Measurements from ENCODE around the gene CDK5RAP1.

Gene CDK5RAP1

GRCh38 chr20:33373735-33374605 lies 27.3 kb downstream of the CDK5RAP1 start:
- no peaks in the 10 kb centered on the region for H3K4me1 ChIP-seq (ENCODE audit: control insufficient read depth, insufficient read depth, low read length)
- no peak overlapping the region for H3K27ac ChIP-seq (ENCODE audit: extremely low read depth, low read depth, low read length)
- no peaks in the 10 kb centered on the region for H3K9me3 ChIP-seq (ENCODE audit: control insufficient read depth, insufficient read depth, low read depth, low read length)
- CTCF ChIA-PET: no interaction called here
- POLR2A ChIA-PET: no interaction called here
- H3K36me3 ChIP-seq (ENCODE audit: control insufficient read depth in 2 of 2, insufficient read depth in 1 of 2, low read length in 2 of 2): peaks cover 27 to 70% of the 10 kb centered on the region in 2 experiments; a peak in 2 of 3 replicates
- peak; percentile 80; the same call in 1 of the 2 replicates for TF ChIP-seq ZNF664 (tag by site-specific recombination; IDR thresholded peaks at IDR 0.05)
- no peak for TF ChIP-seq ZNF621 (tag by site-specific recombination; IDR thresholded peaks at IDR 0.05)
- no peak overlapping the region for H3K4me3 ChIP-seq (ENCODE audit: low read depth, low read length)

GRCh38 chr20:33372993-33373441 lies 28.3 kb downstream of the CDK5RAP1 start:
- ChIA-PET POLR2A (no interaction called here), CTCF (no interaction called here)
- TF ChIP-seq ZNF785 (tag by site-specific recombination; IDR thresholded peaks at IDR 0.05) (no peak), ZSCAN4 (tag by site-specific recombination; IDR thresholded peaks at IDR 0.05) (peak; percentile 96)
- H3K4me3 ChIP-seq (ENCODE audit: low read depth, low read length): no peak overlapping the region
- H3K9me3 ChIP-seq (ENCODE audit: control insufficient read depth, insufficient read depth, low read depth, low read length): no peaks in the 10 kb centered on the region
- H3K27ac ChIP-seq (ENCODE audit: extremely low read depth, low read depth, low read length): no peak overlapping the region
- peaks cover 27 to 63% of the 10 kb centered on the region in 2 experiments; a peak in 2 of 3 replicates for H3K36me3 ChIP-seq (ENCODE audit: control insufficient read depth in 2 of 2, insufficient read depth in 1 of 2, low read length in 2 of 2)
- H3K4me1 ChIP-seq (ENCODE audit: control insufficient read depth, insufficient read depth, low read length): no peaks in the 10 kb centered on the region

DNA sequence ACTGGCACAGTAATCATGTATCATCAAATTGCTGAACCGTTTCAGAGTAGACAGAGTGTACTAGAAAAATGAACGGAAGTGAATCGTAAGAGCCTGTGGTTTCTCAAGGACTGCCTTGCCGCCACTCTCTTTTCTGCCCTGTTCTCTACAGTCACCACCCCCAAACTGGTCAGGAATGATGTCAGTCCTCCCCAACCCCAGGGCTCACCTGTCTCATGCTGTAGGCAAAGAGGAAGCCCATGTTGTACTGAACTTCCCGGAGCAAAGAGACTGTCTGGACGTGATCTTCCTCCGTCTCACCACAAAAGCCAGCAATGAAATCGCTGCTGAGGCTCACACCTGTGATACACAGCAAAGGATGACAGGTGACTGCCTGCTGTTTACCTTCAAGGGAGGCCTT lies 31.0 kb downstream of the CDK5RAP1 start:
- no peak overlapping the region for H3K27ac ChIP-seq (ENCODE audit: extremely low read depth, low read depth, low read length)
- peaks cover 32 to 73% of the 10 kb centered on the region in 2 experiments for H3K36me3 ChIP-seq (ENCODE audit: control insufficient read depth in 2 of 2, insufficient read depth in 1 of 2, low read length in 2 of 2)
- no peaks in the 10 kb centered on the region for H3K9me3 ChIP-seq (ENCODE audit: control insufficient read depth, insufficient read depth, low read depth, low read length)
- no peaks in the 10 kb centered on the region for H3K4me1 ChIP-seq (ENCODE audit: control insufficient read depth, insufficient read depth, low read length)
- POLR2A ChIA-PET: no interaction called here
- H3K4me3 ChIP-seq (ENCODE audit: low read depth, low read length): no peak overlapping the region
- TF ChIP-seq, protein P1, sequence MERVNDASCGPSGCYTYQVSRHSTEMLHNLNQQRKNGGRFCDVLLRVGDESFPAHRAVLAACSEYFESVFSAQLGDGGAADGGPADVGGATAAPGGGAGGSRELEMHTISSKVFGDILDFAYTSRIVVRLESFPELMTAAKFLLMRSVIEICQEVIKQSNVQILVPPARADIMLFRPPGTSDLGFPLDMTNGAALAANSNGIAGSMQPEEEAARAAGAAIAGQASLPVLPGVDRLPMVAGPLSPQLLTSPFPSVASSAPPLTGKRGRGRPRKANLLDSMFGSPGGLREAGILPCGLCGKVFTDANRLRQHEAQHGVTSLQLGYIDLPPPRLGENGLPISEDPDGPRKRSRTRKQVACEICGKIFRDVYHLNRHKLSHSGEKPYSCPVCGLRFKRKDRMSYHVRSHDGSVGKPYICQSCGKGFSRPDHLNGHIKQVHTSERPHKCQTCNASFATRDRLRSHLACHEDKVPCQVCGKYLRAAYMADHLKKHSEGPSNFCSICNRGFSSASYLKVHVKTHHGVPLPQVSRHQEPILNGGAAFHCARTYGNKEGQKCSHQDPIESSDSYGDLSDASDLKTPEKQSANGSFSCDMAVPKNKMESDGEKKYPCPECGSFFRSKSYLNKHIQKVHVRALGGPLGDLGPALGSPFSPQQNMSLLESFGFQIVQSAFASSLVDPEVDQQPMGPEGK (tag by site-specific recombination; IDR thresholded peaks at IDR 0.05): no peak
- TF ChIP-seq GLI2 (tag by site-specific recombination; IDR thresholded peaks at IDR 0.05; ENCODE audit: borderline replicate concordance, low read depth): no peak
- no peak for TF ChIP-seq ZNF791 (tag by site-specific recombination; IDR thresholded peaks at IDR 0.05)
- TF ChIP-seq ZNF391 (tag by site-specific recombination; IDR thresholded peaks at IDR 0.05; ENCODE audit: borderline replicate concordance, low read depth): no peak
- TF ChIP-seq ZBTB48 (tag by site-specific recombination; IDR thresholded peaks at IDR 0.05): no peak
- TF ChIP-seq YY2 (tag by site-specific recombination; IDR thresholded peaks at IDR 0.05): no peak
- no peak for TF ChIP-seq REPIN1 (tag by site-specific recombination; IDR thresholded peaks at IDR 0.05; ENCODE audit: low read depth)
- no peak for TF ChIP-seq MEIS1 (CRISPR knock-in tag; IDR thresholded peaks at IDR 0.05; ENCODE audit: borderline replicate concordance)
- CTCF ChIA-PET: no interaction called here

GRCh38 chr20:33362898-33363297 lies 38.4 kb downstream of the CDK5RAP1 start:
- POLR2A ChIA-PET: no interaction called here
- Histone ChIP-seq H3K9me3 (ENCODE audit: control insufficient read depth, insufficient read depth, low read depth, low read length) (no peaks in the 10 kb centered on the region), H3K4me1 (ENCODE audit: control insufficient read depth, insufficient read depth, low read length) (no peaks in the 10 kb centered on the region), H3K36me3 (ENCODE audit: control insufficient read depth in 2 of 2, insufficient read depth in 1 of 2, low read length in 2 of 2) (peaks cover 39 to 84% of the 10 kb centered on the region in 2 experiments), H3K27ac (ENCODE audit: extremely low read depth, low read depth, low read length) (no peak overlapping the region), H3K4me3 (ENCODE audit: low read depth, low read length) (no peak overlapping the region)
- no peak for TF ChIP-seq ZNF560 (tag by site-specific recombination; IDR thresholded peaks at IDR 0.05; ENCODE audit: borderline replicate concordance)
- TF ChIP-seq ZNF639 (tag by site-specific recombination; IDR thresholded peaks at IDR 0.05): no peak
- CTCF ChIA-PET: no interaction called here
